ENCODE results near the gene NOSTRIN.

DNA sequence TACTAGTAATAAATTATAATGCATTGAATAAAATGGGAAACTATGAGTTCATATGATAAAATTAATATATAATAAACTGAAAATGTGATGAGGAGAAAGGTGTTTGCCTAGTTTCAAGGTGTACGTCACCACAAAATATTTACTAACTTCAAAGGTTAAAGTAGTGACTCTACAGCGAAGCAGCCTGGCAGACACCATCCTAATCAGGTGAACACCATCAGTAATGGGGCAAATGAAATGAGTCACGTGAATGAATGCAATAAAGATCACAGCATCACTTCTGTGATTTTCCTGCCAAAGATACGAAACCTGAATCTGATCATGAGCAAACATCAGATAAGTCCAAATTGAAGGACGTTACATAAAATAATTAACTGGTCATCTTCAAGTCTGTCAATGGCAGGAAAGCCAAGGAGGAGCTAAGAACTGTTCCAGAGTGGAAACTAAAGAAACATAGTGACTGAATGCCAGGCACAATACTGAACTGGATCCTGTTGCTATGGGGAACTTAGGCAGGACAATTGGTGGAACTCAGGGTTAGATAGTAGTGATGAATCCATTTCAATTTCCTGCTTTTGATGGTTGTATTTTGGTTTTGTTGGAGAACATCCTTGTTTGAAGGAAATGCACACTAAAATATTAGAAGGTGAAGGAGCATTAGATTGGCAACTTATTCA, 12.1 kb upstream of the NOSTRIN start:
- TF ChIP-seq CTCF (conservative IDR thresholded peaks at IDR 0.05) (no peak), EZH2 (IDR thresholded peaks at IDR 0.05; ENCODE audit: low read depth) (no peak)
